GM19328 (cell line): Measurements from ENCODE around the gene TGFBR3.

Experiments used
- ATAC-seq: cut with Tn5 transposase; IDR thresholded peaks from one replicate; pipeline ENCODE4 v1.9.1; 2021; ENCODE audit warnings: mild to moderate bottlenecking, moderate library complexity; ENCODE audit not compliant: unreplicated experiment

The TGFBR3 gene

DNA sequence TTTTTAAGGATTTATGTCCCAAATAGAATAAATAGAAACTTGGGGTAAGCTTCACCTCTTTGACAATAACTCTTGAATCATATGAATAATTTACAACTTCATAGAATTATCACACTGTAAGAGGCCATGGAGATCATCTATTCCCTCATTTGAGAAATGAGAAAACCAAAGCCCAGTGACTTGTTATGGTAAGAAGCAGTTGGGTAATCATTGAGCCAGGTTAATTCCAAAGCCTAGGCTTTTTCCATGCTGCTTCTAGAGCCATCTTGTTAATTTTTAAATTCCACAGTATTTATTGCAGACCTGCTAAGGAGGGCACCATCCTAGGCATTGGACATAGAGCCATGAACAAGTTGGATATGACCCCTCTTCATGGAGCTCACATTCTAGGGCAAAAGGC is 224.8 kb downstream of the TGFBR3 start:
- ATAC-seq: no peak

DNA sequence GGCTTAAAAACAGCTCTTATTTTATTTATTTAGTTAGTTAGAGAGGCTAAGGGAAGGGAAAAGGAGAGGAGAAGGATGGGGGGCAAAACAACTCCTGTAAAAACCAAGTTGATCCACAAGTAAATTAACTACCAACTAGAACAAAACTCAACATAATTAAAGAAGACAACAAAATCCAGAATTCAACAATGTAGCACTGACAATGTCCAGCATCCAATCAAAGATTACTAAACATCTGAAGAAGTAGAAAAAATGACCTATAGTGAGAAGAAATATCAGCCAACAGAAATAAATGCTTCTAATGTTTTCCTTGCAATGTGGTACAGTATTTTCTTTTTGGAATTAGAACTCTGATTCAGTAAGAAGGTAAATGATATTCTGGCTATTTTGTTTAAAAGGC is 225.2 kb downstream of the TGFBR3 start:
- ATAC-seq: no peak

DNA sequence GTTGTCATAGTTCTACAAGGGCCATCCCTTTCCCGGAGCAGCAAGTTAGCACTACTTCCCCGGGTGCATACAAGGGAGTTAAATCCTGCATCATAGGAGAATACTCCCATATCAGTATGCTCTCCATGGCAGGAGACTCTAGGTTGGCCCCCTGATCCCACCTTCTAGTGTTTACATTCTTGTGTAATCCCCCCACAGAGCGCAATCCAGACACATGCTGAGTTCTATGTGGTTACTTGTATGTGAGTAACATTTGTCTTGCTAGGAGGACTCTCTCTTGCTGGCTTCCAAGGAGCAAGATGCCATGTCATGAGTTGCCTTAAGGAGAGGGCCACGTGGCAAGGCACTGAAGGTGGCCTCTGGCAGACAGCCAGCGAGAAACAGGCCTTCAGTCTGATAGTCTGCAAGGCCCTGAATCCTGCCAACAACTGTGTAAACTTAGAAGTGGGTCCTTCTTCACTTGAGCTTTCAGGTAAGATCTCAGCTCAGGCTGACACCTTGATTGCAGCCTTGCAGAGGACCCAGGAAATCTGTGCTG is 230.0 kb downstream of the TGFBR3 start:
- no peak for ATAC-seq

DNA sequence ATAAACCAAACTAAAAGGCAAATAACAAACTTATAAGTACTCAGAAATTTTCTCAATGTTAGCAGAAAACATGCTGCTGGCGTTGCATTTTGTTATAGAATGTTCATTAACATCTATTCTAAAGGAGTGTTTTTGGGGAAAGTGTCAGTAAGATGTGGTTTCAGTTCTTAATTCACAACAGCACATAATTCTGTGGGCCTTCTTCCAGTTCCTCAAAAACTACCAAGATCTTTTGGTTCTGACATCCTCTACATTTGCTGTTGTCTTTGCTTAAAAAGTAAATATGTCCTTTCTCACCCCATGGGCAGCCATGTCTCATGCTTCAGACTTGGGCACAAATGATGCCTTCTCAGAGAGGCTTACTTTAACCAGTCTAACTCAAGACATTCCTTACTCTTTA is 232.8 kb downstream of the TGFBR3 start:
- no peak for ATAC-seq

DNA sequence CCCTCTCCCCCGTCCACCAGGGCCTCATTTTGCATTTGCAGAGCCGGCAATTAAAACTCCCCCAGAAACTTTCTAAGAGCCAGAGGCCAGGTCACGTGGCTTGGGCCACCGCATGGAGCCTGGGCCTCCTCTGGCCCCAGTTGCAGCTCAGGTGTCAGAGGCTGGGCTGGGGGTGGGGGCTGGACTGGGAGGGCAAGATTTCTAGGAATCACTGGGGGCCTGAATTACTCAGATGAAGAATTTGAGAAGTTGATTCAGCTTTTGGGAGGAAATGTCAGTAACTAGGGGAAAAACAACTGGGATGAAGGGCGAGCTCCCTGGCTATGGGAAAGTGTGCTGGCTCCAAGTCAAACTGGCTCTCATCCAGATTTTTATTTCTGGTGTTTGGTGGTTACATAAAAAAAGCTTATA is 234.3 kb downstream of the TGFBR3 start:
- ATAC-seq: no peak

DNA sequence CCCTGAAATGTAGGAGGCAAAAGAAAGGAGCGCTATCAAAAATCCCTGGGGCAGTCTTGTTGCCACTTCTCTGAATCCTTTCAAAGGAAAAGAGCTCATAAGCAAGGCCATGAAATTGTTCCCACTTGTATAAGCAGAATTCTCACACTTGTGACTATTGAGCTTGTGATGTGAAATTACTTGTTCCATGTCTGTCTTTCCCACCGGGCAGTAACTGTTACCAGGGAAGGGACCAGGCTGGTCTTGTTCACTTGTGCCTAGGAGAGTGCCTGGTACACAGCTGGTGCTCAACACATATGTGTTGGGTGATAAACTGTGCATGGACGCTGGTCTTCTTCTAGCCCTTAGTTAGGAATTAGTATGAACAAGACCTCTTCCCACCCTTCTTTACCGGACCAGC is 234.7 kb downstream of the TGFBR3 start:
- ATAC-seq: no peak

DNA sequence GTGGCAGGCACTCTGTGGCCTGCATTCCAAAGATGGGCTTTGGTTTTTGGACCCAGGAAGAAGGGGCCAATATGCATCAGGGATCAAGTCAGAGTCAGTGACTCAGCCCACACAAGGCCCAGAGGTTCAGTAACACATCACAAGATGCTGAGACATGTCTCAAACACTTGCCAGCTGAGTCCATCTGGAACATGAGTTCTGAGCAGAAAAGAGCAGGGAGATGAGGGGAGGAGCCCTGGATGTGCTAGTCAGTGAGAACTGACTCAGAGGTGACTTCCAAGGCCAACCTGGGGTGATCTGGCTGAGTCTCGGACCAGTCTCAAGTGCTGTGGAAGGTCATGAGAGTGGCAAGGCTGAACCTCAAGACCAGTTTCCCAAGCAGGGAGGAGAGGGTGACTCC is 235.2 kb downstream of the TGFBR3 start:
- ATAC-seq: no peak

DNA sequence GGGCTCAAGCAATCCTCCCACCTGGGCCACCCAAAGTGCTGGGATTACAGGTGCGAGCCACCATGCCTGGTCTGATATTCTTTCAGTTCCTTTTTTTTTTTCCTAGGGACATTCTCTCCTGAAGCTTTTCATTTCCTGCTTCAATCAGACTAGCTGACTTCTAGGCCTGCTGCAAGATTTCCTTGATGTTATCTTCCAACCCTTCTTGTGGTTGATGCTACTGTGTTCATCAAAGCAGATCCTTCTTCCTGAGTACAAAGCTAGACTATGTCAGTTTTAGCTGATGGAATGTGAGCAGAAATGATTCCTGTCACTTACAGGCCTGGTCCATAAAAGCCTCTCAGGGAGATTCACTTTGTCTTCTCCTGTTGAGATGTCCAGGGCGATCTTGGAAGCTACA is 238.9 kb downstream of the TGFBR3 start:
- ATAC-seq: no peak

DNA sequence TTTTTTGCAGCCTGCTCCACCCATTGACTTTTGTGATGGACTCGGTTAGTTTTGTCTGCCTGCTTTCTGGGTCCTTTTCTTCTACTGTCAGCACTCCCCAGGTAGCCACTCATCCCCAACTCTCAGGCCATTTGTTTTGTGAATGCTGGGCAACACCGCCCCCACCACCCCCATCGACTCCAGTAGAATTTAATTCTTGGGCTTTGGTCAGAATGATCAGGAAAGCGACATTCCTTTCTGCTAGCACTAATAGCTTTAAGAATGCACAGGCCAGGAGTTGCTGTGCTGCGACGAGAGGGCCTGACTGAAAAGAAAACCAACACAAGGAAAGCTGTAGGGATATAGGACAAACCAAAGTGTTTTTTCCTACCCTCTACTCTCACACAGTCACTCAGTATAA is 240.9 kb downstream of the TGFBR3 start:
- no peak for ATAC-seq

DNA sequence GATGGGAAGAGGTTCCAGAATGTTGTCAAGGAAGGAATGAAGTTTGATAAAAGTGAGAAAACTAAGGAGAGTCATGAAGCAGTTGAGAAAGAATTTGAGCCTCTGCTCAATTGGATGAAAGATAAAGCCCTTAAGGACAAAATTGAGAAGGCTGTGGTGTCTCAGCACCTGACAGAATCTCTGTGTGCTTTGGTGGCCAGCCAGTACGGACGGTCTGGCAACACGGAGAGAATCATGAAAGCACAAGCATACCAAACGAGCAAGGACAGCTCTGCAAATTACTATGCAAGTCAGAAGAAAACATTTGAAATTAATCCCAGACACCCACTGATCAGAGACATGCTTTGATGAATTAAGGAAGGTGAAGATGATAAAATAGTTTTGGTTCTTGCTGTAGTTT is 242.5 kb downstream of the TGFBR3 start:
- ATAC-seq: no peak

DNA sequence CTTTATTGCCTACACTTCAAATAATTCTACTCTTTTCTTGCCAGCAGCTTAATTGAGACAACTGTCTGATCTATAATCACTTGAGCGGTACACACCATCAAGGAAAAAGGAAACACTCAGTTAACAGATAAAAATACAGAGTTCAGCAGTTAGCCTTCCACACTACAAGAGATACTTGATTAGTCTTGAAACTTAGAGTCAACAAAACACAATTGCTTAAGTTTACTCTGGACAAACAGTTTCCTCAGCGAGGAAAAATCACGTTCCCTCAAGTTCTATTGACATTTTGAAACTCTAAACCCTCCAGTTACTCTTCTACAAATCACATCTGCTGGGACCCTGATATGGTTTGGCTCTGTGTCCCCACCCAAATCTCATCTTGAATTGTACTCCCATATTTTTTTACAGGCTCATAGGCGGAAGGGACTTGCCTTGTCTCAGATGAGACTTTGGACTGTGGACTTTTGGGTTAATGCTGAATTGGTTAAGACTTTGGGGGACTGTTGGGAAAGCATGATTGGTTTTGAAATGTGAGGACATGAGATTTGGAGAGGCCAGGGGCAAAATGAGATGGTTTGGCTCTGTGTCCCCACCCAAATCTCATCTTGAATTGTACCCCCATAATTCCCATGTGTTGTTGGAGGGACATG is 244.9 kb downstream of the TGFBR3 start:
- no peak for ATAC-seq

DNA sequence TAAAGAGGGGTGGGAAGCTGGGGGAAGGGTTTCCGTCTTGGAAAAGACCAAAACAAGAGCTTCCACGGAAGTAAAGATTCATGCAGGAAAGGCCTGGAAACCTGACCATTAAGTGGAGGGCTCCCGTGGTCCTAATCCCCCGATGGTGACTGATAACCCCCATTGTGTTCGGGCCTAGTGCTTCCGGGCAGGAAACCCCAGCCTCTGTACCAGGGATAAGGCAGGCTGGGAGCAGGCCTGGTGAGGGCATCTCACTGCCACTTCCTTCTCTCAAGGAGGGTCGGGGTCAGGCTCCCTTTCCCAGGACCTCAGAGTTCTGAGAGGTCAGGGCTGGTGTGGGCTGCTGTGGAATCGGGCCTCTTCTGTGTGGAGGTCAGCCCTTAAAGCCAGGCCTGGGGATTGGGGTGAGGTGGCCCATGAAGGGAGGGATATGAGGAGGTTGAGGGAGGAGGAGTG is 248.4 kb downstream of the TGFBR3 start:
- ATAC-seq: no peak

DNA sequence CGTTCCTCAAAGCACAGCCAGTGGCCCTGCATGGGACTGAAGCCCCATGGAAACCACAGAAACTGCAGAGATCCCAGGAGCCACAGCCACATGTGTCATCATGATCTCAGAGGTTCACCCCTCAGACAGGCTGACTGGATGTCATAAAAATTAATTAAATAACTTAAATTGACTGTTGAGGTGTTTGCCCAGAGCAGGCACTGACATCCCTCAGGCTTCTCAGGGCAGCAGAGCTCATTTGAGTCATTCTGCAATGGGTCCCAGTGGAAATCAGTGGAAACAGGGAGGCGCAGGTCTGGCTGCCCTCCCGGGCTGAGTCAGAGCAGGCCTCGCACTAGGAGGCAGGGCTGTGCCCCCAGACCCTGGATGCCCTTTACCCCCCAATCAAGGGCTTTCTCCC is 250.2 kb downstream of the TGFBR3 start:
- ATAC-seq: no peak

DNA sequence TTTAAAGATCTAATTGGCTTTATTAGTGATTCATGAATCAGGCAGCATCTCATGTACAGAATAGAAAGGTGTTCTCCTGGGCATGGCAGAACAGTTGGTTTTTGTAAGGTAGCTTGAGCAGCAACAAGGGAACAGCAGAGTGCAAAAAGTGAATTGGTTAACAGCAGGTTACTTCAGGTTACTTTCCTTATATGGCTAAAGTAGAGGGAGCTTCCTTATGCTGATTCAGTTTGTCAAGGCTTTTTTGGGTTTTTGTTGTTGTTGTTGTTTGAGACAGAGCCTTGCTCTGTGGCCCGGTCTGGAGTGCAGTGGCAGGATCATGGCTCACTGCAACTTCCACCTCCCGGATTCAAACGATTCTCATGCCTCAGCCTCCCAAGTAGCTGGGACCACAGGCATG is 252.5 kb downstream of the TGFBR3 start:
- no peak for ATAC-seq

DNA sequence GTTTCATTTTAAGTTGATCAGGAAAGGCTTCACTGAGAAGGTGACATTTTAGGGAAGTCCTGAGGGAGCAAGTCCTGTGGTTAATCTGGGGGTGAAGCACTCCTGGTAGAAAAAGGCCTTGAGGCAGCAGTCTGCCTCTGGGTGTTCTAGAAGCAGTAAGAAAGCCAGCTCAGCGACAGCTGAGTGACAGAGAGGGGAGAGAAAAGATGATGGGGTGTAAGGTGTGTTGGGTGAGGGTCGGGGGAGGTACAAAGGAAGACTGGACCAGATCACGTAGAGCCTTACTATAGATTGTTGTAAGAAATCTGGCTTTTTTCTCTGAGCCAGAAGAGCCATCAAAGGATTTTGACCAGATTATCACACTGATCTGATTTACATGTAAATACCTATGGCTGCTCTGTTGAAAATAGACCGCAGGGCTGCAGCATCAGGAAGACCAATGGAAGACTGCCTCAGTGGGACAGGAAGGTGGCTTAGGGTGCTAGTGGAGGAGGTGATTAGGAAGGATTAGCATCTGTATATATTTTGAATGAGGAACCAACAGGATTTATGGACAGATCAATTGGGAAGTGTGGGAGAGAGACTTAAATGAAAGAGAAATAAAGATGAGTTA is 254.1 kb downstream of the TGFBR3 start:
- no peak for ATAC-seq

DNA sequence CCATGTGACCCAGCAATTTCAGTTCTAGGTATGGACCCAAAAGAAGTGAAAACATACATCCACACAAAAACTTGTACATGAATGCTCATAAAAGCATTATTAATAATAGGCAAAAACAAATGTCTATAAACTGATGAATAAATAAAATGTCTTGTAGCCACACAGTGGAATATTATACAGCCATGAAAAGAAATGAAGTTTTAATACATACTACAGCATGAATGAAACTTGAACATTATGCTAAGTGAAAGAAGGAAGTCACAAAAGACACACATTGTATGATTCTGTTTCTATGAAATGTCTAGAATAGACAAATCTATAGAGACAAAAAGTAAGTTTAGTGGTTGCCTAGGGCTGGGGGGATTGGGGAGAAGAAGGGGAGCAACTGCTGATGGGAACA is 255.1 kb downstream of the TGFBR3 start:
- ATAC-seq: no peak
